Activated naive CD4-positive, alpha-beta T cell treated with anti-CD3 and anti-CD28 coated beads for 36 hours (primary cell): ENCODE measurements around the gene TLCD3B. TPM values are rescaled to one million over a fixed set of nuclear protein-coding genes. Genes with fewer than 3 reads are reported as not detected.
"Not testable (repeated sequence)": the region's sequence is repeated elsewhere in the genome, so short reads cannot be mapped to it uniquely, and the experiment has no call there.

Source experiments
- CTCF ChIA-PET: fragments of 350-600 bp; sonication (Branson Sonifier 250); formaldehyde crosslinking; loops from one replicate; lab custom pipeline; 2021; ENCODE audit warnings: antibody characterized with exemption; lab: Charles Lee
- DNase-seq: peaks from one replicate; pipeline ENCODE4 v3.0.0-alpha.2; 2020
- H3K27ac Mint-ChIP-seq: one replicate; pipeline ENCODE4 v1.8.0; 2021; ENCODE audit warnings: mild to moderate bottlenecking, mixed read lengths
- H3K27me3 Mint-ChIP-seq: one replicate; pipeline ENCODE4 v1.8.0; 2021; ENCODE audit warnings: low read depth, mixed read lengths
- H3K36me3 Mint-ChIP-seq: one replicate; pipeline ENCODE4 v1.8.0; 2021; ENCODE audit warnings: low read depth, mixed read lengths
- H3K4me1 Mint-ChIP-seq: one replicate; pipeline ENCODE4 v1.8.0; 2021; ENCODE audit warnings: low read depth, mixed read lengths
- H3K4me3 Mint-ChIP-seq: one replicate; pipeline ENCODE4 v1.8.0; 2021; ENCODE audit warnings: mild to moderate bottlenecking, moderate library complexity, mixed read lengths
- H3K9me3 Mint-ChIP-seq: one replicate; pipeline ENCODE4 v1.8.0; 2021; ENCODE audit warnings: mixed read lengths
- intact Hi-C: fragments of 100-400 bp; cut with micrococcal nuclease; formaldehyde crosslinking; loops from one replicate; pipeline ENCODE4 v1.15.1; 2023
- total RNA-seq, 2 experiments: library from RNA; stranded (reverse); gene quantifications; one replicate each; pipeline ENCODE4 v1.2.3, GENCODE V29; 2021

TLCD3B gene
- total RNA-seq, 2 experiments from 2014 or later, result 4.6 to 6.1 TPM

GRCh38 chr16:30054959-30055553 lies 24.0 kb upstream of the TLCD3B start:
- H3K9me3 Mint-ChIP-seq, result no peaks in the 10 kb centered on the region
- no peaks in the 10 kb centered on the region for H3K36me3 Mint-ChIP-seq
- H3K4me3 Mint-ChIP-seq, result peak overlapping the region; percentile 48
- H3K4me1 Mint-ChIP-seq, result peaks cover 20% of the 10 kb centered on the region
- H3K27ac Mint-ChIP-seq, result peak overlapping the region; percentile 15
- peak; percentile 67 for DNase-seq
- H3K27me3 Mint-ChIP-seq, result no peaks in the 10 kb centered on the region
- CTCF ChIA-PET, result interaction anchor here (0.6 to 1.8 kb wide), 20 partner anchors 8 to 388 kb away, joined by 3 to 15 read pairs (median 4); partner anchors contain the start of genes GDPD3 and TBX6
- intact Hi-C loops, result no loop called here

DNA sequence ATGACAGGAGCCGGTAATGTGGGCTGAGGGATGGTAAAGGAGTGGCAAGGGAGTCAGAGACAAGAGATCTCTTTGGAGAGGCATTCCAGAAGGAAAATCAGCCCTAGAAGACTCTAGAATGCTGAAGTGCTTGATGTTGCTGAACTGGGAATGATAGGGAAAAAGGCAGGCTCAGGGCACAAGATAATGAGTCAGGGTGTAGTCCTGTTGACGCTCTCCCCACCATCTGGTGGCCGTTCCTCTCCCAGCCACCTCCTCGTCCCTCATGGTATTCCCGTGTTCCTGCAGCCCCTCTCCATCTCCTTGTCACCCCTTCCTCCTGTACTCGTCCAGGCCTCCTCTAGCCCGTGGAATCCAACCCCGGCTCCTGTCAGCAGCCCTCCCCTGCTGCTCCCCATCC lies 23.4 kb upstream of the TLCD3B start:
- H3K4me1 Mint-ChIP-seq, result peaks cover 20% of the 10 kb centered on the region
- no peak overlapping the region for H3K27ac Mint-ChIP-seq
- no peak for DNase-seq
- no peaks in the 10 kb centered on the region for H3K27me3 Mint-ChIP-seq
- H3K36me3 Mint-ChIP-seq, result no peaks in the 10 kb centered on the region
- CTCF ChIA-PET, result interaction anchor here (0.6 to 1.8 kb wide), 15 partner anchors 9 to 387 kb away, joined by 3 to 15 read pairs (median 3); partner anchors contain the start of genes GDPD3 and TBX6
- H3K9me3 Mint-ChIP-seq, result no peaks in the 10 kb centered on the region
- intact Hi-C loops, result no loop called here
- peak overlapping the region; percentile 48 for H3K4me3 Mint-ChIP-seq

DNA sequence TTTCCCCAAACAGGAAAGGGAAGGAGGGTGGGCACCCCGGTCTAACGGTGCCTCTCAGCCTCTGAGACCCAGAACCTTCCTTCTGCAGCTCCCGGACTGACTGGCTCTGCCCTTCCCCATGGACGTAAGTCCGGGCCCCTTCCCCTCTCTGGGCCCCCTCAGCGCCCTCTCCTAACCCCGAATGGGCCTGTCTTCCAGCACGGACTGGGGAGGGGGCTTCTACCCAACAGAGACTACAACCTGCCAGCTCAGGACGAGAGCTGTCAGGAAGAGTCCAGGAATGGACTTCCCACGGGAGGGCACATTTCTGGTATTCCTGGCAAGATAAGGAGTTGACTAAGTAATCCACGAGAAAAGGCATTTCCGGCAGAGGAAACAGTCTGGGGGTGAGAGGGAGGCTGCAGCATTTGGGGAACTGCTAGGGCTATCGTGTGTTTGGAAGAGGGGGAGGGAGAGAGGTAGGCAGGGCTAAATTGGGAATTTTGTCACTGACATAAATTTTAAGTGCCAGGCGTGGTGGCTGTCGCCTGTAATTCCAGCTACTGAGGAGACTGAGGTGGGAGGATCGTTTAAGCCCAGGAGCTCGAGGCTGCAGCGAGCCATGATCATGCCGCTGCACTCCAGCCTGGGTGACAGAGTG lies 22.4 kb upstream of the TLCD3B start:
- Mint-ChIP-seq H3K27ac (no peak overlapping the region), H3K27me3 (no peaks in the 10 kb centered on the region), H3K36me3 (no peaks in the 10 kb centered on the region), H3K9me3 (no peaks in the 10 kb centered on the region), H3K4me1 (peaks cover 20% of the 10 kb centered on the region), H3K4me3 (peak overlapping the region; percentile 87)
- intact Hi-C loops, result loop anchor here (1.0 to 2.0 kb wide), 3 partner anchors 11 to 69 kb away; partner anchors contain the start of gene MAPK3
- DNase-seq, result no peak
- CTCF ChIA-PET, result interaction anchor here (0.7 to 1.0 kb wide), 2 partner anchors 21 to 26 kb away, joined by 3 read pairs; no protein-coding TSS in a partner anchor

DNA sequence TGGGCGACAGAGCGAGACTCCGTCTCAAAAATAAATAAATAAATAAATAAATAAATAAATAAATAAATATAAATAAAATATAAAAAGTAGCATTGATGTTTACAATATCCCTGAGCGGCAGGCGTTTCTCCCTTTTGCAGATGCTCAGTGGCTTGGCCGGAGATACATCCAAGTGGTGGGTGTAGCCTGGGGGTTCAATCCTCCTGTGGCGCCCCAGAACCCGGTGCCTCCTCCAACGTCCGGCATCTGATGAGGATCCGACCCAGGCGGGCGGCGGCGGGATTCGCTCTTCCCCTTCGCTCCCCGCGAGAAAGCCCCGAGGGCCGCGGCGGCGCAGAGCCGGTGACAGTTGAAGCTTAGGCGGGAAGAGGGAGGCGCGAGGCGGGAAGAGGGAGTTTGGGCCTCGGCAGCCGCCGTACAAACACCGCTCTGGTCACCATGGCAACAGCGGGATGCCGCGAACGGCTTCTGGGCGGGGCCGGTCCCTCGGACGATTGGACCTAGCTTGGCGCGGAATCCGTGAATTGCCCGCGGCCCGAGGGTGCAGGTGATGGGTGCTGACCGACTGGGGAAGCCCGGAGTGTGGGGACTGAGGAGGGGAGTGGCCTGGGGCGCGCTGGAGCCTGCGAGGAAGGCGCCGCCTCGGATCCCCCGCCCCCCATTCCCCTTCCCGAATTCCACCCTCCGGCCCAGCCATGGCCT lies 21.8 kb upstream of the TLCD3B start:
- peak overlapping the region; percentile 48 for H3K27ac Mint-ChIP-seq
- H3K36me3 Mint-ChIP-seq, result no peaks in the 10 kb centered on the region
- no peaks in the 10 kb centered on the region for H3K27me3 Mint-ChIP-seq
- DNase-seq, result peak; percentile 95
- H3K4me1 Mint-ChIP-seq, result peaks cover 20% of the 10 kb centered on the region
- H3K4me3 Mint-ChIP-seq, result peak overlapping the region; percentile 87
- CTCF ChIA-PET, result interaction anchor here (1.0 kb wide), 2 partner anchors 8 to 20 kb away, joined by 3 to 5 read pairs; no protein-coding TSS in a partner anchor
- intact Hi-C loops, result loop anchor here (1.0 to 2.0 kb wide), 3 partner anchors 11 to 70 kb away; partner anchors contain the start of gene MAPK3
- no peaks in the 10 kb centered on the region for H3K9me3 Mint-ChIP-seq

- Mint-ChIP-seq H3K9me3 (no peaks in the 10 kb centered on the region), H3K36me3 (no peaks in the 10 kb centered on the region), H3K27me3 (no peaks in the 10 kb centered on the region), H3K4me1 (peaks cover 20% of the 10 kb centered on the region), H3K27ac (no peak overlapping the region), H3K4me3 (peak overlapping the region; percentile 87)
- intact Hi-C loops, result no loop called here
- CTCF ChIA-PET, result interaction anchor here (0.6 to 1.2 kb wide), 3 partner anchors 11 to 135 kb away, joined by 3 to 7 read pairs (median 6); no protein-coding TSS in a partner anchor
- DNase-seq, result no peak
These were observed 20.4 kb upstream of the TLCD3B start for GRCh38 chr16:30051518-30051917.

GRCh38 chr16:30049871-30050270 lies 18.8 kb upstream of the TLCD3B start:
- intact Hi-C loops, result no loop called here
- H3K27ac Mint-ChIP-seq, result no peak overlapping the region
- H3K9me3 Mint-ChIP-seq, result no peaks in the 10 kb centered on the region
- H3K4me3 Mint-ChIP-seq, result no peak overlapping the region
- no peaks in the 10 kb centered on the region for H3K36me3 Mint-ChIP-seq
- CTCF ChIA-PET, result interaction anchor here (0.7 to 1.8 kb wide), 3 partner anchors 18 to 271 kb away, joined by 3 to 9 read pairs (median 3); partner anchors contain the start of gene TLCD3B
- H3K27me3 Mint-ChIP-seq, result no peaks in the 10 kb centered on the region
- DNase-seq, result no peak
- H3K4me1 Mint-ChIP-seq, result peaks cover 15% of the 10 kb centered on the region

GRCh38 chr16:30046588-30046987 lies 15.5 kb upstream of the TLCD3B start:
- no peak overlapping the region for H3K4me3 Mint-ChIP-seq

GRCh38 chr16:30046178-30046577 lies 15.1 kb upstream of the TLCD3B start:
- CTCF ChIA-PET, result interaction anchor here (2.4 kb wide), 1 partner anchor 14 kb away, joined by 6 read pairs; no protein-coding TSS in a partner anchor
- H3K36me3 Mint-ChIP-seq, result no peaks in the 10 kb centered on the region
- H3K4me1 Mint-ChIP-seq, result no peaks in the 10 kb centered on the region
- intact Hi-C loops, result no loop called here
- no peak for DNase-seq
- no peak overlapping the region for H3K4me3 Mint-ChIP-seq
- H3K9me3 Mint-ChIP-seq, result no peaks in the 10 kb centered on the region
- no peak overlapping the region for H3K27ac Mint-ChIP-seq
- no peaks in the 10 kb centered on the region for H3K27me3 Mint-ChIP-seq

More at GRCh38 chr16:30046588-30046987, 15.5 kb upstream of the TLCD3B start:
- peaks cover 2% of the 10 kb centered on the region for H3K4me1 Mint-ChIP-seq
- CTCF ChIA-PET, result interaction anchor here (2.4 kb wide), 1 partner anchor 14 kb away, joined by 6 read pairs; no protein-coding TSS in a partner anchor
- intact Hi-C loops, result no loop called here
- no peak for DNase-seq
- no peaks in the 10 kb centered on the region for H3K27me3 Mint-ChIP-seq
- H3K9me3 Mint-ChIP-seq, result no peaks in the 10 kb centered on the region
- H3K27ac Mint-ChIP-seq, result no peak overlapping the region
- no peaks in the 10 kb centered on the region for H3K36me3 Mint-ChIP-seq

GRCh38 chr16:30041841-30042240 lies 10.8 kb upstream of the TLCD3B start:
- DNase-seq, result no peak
- intact Hi-C loops, result no loop called here
- Mint-ChIP-seq H3K9me3 (no peaks in the 10 kb centered on the region), H3K27ac (no peak overlapping the region), H3K27me3 (no peaks in the 10 kb centered on the region), H3K4me1 (no peaks in the 10 kb centered on the region), H3K4me3 (no peak overlapping the region), H3K36me3 (no peaks in the 10 kb centered on the region)
- CTCF ChIA-PET, result interaction anchor here (0.7 to 1.6 kb wide), 5 partner anchors 10 to 360 kb away, joined by 3 to 7 read pairs (median 4); no protein-coding TSS in a partner anchor

DNA sequence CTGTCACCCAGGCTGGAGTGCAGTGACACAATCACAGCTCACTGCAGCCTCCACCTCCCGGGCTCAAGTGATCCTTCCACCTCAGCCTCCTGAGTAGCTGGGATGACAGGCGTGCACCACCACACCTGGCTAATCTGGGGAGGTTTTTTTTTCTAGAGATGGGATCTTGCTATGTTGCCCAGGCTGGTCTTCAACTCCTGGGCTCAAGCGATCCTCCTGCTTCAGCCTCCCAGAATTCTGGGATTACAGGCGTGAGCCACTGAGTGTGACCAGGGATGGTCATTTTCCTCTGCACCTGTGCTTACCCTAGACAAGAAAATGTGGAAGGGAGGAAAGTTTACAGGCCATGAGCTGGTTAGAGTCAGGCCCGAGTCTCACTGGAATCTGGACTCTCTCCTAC lies 9.6 kb upstream of the TLCD3B start:
- H3K27ac Mint-ChIP-seq, intact Hi-C loops, DNase-seq, H3K27me3 Mint-ChIP-seq, H3K4me1 Mint-ChIP-seq, H3K4me3 Mint-ChIP-seq, H3K36me3 Mint-ChIP-seq, H3K9me3 Mint-ChIP-seq: not testable (repeated sequence)
- CTCF ChIA-PET, result interaction anchor here (0.6 to 1.6 kb wide), 3 partner anchors 9 to 15 kb away, joined by 6 to 7 read pairs (median 6); no protein-coding TSS in a partner anchor

GRCh38 chr16:30040221-30040620 lies 9.2 kb upstream of the TLCD3B start:
- no peak for DNase-seq
- CTCF ChIA-PET, result interaction anchor here (0.8 to 1.6 kb wide), 5 partner anchors 8 to 349 kb away, joined by 3 to 7 read pairs (median 6); no protein-coding TSS in a partner anchor
- Mint-ChIP-seq H3K4me1 (no peaks in the 10 kb centered on the region), H3K27ac (no peak overlapping the region), H3K4me3 (no peak overlapping the region), H3K27me3 (peaks cover 2% of the 10 kb centered on the region), H3K9me3 (no peaks in the 10 kb centered on the region), H3K36me3 (no peaks in the 10 kb centered on the region)
- intact Hi-C loops, result no loop called here
